ENCODE results near the gene FNBP1. TPM values are rescaled to one million over a fixed set of nuclear protein-coding genes. Genes with fewer than 3 reads are reported as not detected.
A peak's percentile ranks its signal among the peaks of the same experiment; 100 is the strongest.

The FNBP1 gene
- total RNA-seq, 1 experiment from 2014 or later, result 53.6 TPM

DNA sequence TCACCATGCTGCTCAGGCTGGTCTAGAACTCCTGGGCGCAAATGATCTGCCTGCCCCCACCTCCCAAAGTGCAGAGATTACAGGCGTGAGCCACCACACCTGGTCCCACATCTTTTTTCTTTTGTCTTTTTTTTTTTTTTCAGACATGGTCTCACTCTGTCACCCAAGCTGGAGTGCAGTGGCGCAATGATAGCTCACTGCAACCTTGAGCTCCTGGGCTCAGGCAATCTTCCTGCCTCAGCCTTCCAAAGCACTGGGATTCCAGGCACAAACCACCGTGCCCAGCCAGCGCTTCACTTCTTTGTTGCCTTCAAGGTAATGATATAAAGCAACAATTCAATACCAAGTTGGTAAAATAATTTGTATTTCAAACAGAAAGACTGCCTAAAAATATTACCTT lies 128.9 kb downstream of the FNBP1 start:
- CTCF ChIA-PET, result no interaction called here
- no peak for TF ChIP-seq SIN3A (IDR thresholded peaks at IDR 0.05; ENCODE audit: borderline replicate concordance, insufficient read depth, low read depth, low read length)
- TF ChIP-seq TCF7L2 (IDR thresholded peaks at IDR 0.05; ENCODE audit: low read depth, low read length), result no peak
- no peak for TF ChIP-seq POLR2AphosphoS5 (IDR thresholded peaks at IDR 0.05; ENCODE audit: low read depth, low read length)

GRCh38 chr9:129910628-129911567 lies 132.1 kb downstream of the FNBP1 start:
- Histone ChIP-seq H3K4me3 (ENCODE audit: low read depth in 2 of 2, low read length in 2 of 2) (no peak overlapping the region), H3K36me3 (ENCODE audit: control insufficient read depth, insufficient read depth, low read length) (no peaks in the 10 kb centered on the region), H3K27me3 (ENCODE audit: control insufficient read depth, insufficient read depth, low read length) (no peaks in the 10 kb centered on the region), H3K9me3 (ENCODE audit: control insufficient read depth, insufficient read depth, low read depth, low read length) (no peaks in the 10 kb centered on the region), H3K4me1 (ENCODE audit: control insufficient read depth, insufficient read depth, low read length) (no peaks in the 10 kb centered on the region), H3K27ac (ENCODE audit: low read length) (no peak overlapping the region)
- intact Hi-C loops (cut with micrococcal nuclease; ENCODE audit: unreplicated experiment) (no loop called here), in situ Hi-C loops (cut with HindIII; ENCODE audit: low pct_unique_long_range_greater_than_20kb, low sequenced_read_pairs) (no loop called here)
- TF ChIP-seq TCF7L2 (IDR thresholded peaks at IDR 0.05; ENCODE audit: low read depth, low read length) (no peak), POLR2AphosphoS5 (IDR thresholded peaks at IDR 0.05; ENCODE audit: low read depth, low read length) (no peak), REST (IDR thresholded peaks at IDR 0.05; ENCODE audit: insufficient read depth in 1 of 2, low read depth in 2 of 2, low read length in 1 of 2) (no peak), SIN3A (IDR thresholded peaks at IDR 0.05; ENCODE audit: borderline replicate concordance, insufficient read depth, low read depth, low read length) (no peak)
- TF ChIP-seq, protein P1, sequence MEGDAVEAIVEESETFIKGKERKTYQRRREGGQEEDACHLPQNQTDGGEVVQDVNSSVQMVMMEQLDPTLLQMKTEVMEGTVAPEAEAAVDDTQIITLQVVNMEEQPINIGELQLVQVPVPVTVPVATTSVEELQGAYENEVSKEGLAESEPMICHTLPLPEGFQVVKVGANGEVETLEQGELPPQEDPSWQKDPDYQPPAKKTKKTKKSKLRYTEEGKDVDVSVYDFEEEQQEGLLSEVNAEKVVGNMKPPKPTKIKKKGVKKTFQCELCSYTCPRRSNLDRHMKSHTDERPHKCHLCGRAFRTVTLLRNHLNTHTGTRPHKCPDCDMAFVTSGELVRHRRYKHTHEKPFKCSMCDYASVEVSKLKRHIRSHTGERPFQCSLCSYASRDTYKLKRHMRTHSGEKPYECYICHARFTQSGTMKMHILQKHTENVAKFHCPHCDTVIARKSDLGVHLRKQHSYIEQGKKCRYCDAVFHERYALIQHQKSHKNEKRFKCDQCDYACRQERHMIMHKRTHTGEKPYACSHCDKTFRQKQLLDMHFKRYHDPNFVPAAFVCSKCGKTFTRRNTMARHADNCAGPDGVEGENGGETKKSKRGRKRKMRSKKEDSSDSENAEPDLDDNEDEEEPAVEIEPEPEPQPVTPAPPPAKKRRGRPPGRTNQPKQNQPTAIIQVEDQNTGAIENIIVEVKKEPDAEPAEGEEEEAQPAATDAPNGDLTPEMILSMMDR (IDR thresholded peaks at IDR 0.05), result no peak
- ATAC-seq (no peak), DNase-seq (ENCODE audit: low read depth, low spot score) (peak; percentile 85)
- POLR2A ChIA-PET, result no interaction called here
- CTCF ChIA-PET, result no interaction called here
- no TSS peak for BruUV-seq (replicated peaks)

More for the DNA sequence above, 128.9 kb downstream of the FNBP1 start:
- H3K4me1 ChIP-seq (ENCODE audit: control insufficient read depth, insufficient read depth, low read length), result no peaks in the 10 kb centered on the region
- H3K27ac ChIP-seq (ENCODE audit: low read length), result no peak overlapping the region
- in situ Hi-C loops (cut with HindIII; ENCODE audit: low pct_unique_long_range_greater_than_20kb, low sequenced_read_pairs) (no loop called here), intact Hi-C loops (cut with micrococcal nuclease; ENCODE audit: unreplicated experiment) (no loop called here)
- DNase-seq (ENCODE audit: low read depth, low spot score) (no peak), ATAC-seq (no peak)
- no peaks in the 10 kb centered on the region for H3K36me3 ChIP-seq (ENCODE audit: control insufficient read depth, insufficient read depth, low read length)
- no TSS peak for BruUV-seq (replicated peaks)
- no peaks in the 10 kb centered on the region for H3K27me3 ChIP-seq (ENCODE audit: control insufficient read depth, insufficient read depth, low read length)
- H3K4me3 ChIP-seq (ENCODE audit: low read depth in 2 of 2, low read length in 2 of 2), result no peak overlapping the region
- no peaks in the 10 kb centered on the region for H3K9me3 ChIP-seq (ENCODE audit: control insufficient read depth, insufficient read depth, low read depth, low read length)
- POLR2A ChIA-PET, result interaction anchor here (0.6 kb wide), 1 partner anchor 24 kb away, joined by 6 read pairs; no protein-coding TSS in a partner anchor

DNA sequence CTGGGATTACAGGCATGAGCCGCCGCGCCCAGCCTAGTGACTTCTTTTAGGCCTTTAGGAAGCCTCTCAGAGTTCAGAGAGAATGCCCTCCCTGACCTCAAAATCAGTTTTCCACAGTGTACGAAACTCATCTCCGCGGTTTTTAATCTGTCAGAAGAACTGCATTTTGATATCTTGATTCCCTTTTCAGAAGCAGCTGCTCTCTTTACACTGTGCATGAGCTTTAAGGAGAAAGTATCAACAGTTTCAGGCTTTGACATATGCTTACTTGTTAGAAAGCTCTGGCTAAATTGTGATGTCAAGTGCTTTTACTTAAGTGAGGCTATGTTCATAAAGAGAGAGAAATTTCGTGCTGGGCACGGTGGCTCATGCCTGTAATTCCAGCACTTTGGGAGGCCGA lies 133.1 kb downstream of the FNBP1 start:
- BruUV-seq (replicated peaks), result no TSS peak
- H3K4me1 ChIP-seq (ENCODE audit: control insufficient read depth, insufficient read depth, low read length), result no peaks in the 10 kb centered on the region
- H3K4me3 ChIP-seq (ENCODE audit: low read depth in 2 of 2, low read length in 2 of 2), result no peak overlapping the region
- in situ Hi-C loops (cut with HindIII; ENCODE audit: low pct_unique_long_range_greater_than_20kb, low sequenced_read_pairs), result no loop called here
- no peaks in the 10 kb centered on the region for H3K9me3 ChIP-seq (ENCODE audit: control insufficient read depth, insufficient read depth, low read depth, low read length)
- H3K36me3 ChIP-seq (ENCODE audit: control insufficient read depth, insufficient read depth, low read length), result no peaks in the 10 kb centered on the region
- ChIA-PET POLR2A (no interaction called here), CTCF (no interaction called here)
- no peak overlapping the region for H3K27ac ChIP-seq (ENCODE audit: low read length)
- intact Hi-C loops (cut with micrococcal nuclease; ENCODE audit: unreplicated experiment), result no loop called here
- no peaks in the 10 kb centered on the region for H3K27me3 ChIP-seq (ENCODE audit: control insufficient read depth, insufficient read depth, low read length)
- ATAC-seq (no peak), DNase-seq (ENCODE audit: low read depth, low spot score) (no peak)
- TF ChIP-seq POLR2AphosphoS5 (IDR thresholded peaks at IDR 0.05; ENCODE audit: low read depth, low read length) (no peak), SIN3A (IDR thresholded peaks at IDR 0.05; ENCODE audit: borderline replicate concordance, insufficient read depth, low read depth, low read length) (no peak), TCF7L2 (IDR thresholded peaks at IDR 0.05; ENCODE audit: low read depth, low read length) (no peak), REST (IDR thresholded peaks at IDR 0.05; ENCODE audit: insufficient read depth in 1 of 2, low read depth in 2 of 2, low read length in 1 of 2) (no peak)
- TF ChIP-seq, protein P1 (IDR thresholded peaks at IDR 0.05), result no peak
